EH (cell line): ENCODE measurements around the gene PPP1R9A.

Experiments used
- DNase-seq: peaks from one replicate; pipeline ENCODE4 v3.0.0-alpha.2; 2015; ENCODE audit warnings: low read depth

The PPP1R9A gene

DNA sequence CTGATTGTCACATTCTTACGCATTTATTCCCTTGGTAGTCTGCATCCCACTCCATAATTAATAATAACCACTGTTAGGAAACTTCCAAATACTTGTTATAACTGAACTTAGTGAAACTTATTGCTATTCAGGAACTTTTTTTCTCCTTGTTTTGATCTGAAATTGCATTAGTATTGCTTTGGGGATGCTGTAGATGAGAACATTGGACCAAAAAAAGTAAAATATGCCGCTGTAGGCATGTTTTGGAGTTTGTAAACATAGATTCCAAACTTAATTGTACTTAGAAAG, 1.7 kb downstream of the PPP1R9A start:
- DNase-seq, result no peak

GRCh38 chr7:94912085-94912484, 4.7 kb downstream of the PPP1R9A start:
- no peak for DNase-seq

GRCh38 chr7:94913391-94913790, 6.0 kb downstream of the PPP1R9A start:
- no peak for DNase-seq

DNA sequence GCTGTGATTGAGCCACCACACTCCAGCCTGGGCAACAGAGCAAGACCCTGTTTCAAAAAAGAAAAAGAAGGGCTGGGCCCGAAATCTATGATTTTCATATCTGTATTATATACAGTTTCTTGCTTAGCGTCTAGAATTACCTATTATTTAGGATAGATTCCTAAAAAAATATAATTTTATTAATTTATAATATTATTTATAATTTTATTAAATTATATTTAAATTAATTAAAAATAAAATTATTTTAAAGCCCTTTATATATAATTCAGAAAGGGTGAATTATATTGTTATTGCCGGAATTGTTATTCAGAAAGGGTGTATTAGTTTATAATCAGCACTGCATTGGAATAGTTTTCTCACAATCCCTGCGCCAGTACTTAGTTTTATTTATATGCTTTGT, 14.5 kb downstream of the PPP1R9A start:
- DNase-seq, result no peak

- no peak for DNase-seq
These were observed 15.1 kb downstream of the PPP1R9A start for GRCh38 chr7:94922457-94922856.

DNA sequence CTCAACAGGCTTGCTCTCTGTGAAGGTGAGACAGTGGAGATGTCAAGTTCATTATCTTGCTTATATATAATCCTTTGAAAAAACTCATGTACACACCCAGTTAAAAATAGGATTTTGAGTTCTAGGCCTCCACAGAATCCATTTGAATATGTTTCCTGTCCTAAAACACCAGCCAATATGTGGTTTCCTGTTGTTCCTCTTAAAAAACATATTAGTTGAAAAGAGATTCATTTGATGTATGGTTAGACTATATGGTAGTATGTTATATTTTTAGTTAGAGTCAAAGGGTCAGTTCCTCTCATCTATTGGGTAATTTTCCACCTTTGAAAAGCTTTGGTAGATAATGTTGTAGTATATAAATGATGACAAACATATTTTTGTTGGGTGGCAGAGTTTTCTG, 16.0 kb downstream of the PPP1R9A start:
- no peak for DNase-seq

DNA sequence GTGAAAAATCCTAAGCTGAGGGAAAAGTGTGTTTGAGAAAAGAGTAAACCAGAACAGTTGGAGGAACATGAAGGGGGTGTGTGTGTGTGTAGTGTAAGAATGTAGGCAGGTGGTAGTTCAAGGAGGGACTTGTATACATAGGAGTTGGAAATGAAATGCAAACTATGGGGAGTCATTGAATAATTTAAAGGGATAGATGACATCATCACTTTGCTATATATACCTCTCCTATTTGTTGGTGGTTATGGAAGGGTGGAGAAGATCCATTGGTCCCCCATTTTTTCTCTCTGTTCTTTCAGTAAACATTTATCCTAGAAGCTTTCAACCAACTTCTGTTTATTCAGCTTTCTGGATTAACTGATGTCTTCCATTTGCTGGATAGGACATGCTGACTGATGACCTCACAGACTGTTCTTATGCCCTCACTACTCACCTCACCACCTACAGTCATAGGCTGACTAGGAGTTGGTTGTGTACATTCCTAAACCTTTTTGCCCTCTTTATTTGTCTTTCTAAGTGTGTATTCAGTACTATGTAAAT, 20.8 kb downstream of the PPP1R9A start:
- DNase-seq, result no peak

DNA sequence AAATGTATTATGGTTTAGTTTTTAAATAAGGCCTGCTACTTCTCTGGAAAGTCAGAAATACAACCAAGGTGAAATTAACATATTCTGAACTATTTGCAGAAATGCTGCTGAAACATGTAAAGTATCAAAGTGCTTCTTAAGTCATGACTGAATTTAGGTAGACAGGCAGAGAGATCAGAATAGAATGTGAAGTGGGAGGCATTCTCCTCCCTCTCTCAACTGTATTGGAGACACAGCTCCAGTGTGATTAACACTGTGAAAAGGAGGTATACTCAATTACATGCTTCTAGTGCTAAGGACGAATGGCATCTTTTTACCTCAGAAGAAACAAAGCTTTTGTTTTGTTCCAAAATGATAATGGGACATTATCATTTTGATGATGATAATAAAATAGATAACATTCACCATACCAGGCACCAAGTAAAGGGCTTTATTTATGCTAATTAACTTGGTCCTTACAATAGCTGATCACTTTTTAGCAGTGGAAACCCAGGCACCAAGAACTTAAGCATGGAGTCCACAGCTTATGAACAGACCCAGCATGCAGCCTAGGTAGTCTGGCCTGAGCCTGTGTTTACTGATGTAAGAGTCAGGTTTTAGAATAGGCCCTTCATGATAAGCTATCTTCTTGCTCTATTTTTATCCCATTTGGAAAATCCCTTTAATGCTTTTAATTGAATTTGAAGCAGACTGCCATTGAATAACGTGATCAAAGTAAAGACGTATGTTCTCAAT, 26.0 kb downstream of the PPP1R9A start:
- DNase-seq, result no peak

GRCh38 chr7:94939395-94939794, 32.0 kb downstream of the PPP1R9A start:
- no peak for DNase-seq

- no peak for DNase-seq
These were observed 32.8 kb downstream of the PPP1R9A start for GRCh38 chr7:94940241-94940640.

DNA sequence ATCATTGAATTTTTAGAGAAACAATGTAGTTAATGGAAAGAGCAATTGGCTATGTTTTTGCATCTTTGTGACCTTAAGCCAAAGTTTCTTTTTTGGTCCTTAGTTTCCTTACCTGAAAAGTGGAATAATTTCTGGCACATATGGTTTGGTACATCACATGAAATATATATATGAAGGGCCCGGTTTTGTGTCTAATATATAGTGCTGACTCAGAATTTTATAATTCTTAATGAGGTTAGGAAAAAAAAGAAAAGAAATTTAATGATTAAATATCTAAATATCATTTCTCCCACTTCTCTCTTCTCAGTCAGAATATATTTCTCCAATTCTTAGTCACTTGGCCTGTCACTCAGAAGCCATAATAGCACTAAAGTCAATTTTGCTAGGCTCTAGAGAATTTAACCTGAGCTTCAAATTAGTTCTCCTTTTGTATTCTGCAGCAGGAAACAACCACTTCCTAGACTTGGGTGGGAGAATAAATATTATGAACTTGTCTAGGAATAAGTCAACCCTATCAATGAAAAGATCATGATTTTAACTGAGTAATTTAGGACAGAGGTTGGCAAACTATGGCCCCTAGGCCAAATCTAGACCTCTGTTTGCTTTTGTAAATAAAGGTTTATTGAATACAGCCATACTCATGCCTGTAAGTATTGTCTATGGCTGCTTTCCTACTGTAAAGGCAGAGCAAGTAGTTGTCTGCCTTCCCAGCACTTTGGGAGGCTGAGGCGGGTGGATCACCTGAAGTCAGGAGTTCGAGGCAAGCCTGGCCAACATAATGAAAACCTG, 34.6 kb downstream of the PPP1R9A start:
- no peak for DNase-seq

DNA sequence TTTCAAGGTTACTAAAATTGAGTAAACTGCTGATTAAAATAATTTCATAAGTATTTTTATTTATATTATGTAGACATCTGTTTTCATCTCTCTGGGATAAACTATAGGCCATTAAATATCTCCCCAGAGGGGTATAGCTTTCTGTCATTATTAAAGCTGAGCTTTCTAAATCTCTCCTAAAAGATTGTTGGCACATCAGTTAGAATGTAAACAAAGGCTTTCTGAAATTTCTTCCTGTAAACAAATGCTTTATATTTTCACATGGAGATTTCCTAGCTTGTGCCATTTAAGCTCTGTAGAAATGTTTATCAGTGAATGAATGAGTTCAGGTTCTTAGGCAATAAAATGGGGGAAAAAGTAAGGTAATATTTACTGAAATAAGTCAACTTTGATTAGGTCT, 35.7 kb downstream of the PPP1R9A start:
- no peak for DNase-seq

DNA sequence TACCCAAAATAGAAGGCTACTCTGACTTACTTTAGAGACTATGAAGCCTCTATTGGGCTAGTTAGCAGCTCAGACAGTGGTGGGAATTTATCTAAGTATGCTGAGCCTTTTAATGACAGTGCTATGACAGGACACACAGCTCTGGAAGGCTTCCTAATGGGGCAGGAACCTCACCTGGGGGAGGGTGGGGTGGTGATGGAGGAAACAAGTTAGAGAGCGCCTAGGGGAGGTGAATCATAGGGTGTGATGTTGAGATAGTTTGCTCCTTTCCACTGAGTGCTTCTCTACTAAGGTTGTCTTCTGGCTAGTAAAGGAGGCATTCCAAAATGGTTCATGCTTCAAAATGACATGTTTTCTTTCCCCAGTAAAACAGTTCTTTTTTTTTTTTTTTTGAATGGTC, 42.1 kb downstream of the PPP1R9A start:
- DNase-seq, result no peak

DNA sequence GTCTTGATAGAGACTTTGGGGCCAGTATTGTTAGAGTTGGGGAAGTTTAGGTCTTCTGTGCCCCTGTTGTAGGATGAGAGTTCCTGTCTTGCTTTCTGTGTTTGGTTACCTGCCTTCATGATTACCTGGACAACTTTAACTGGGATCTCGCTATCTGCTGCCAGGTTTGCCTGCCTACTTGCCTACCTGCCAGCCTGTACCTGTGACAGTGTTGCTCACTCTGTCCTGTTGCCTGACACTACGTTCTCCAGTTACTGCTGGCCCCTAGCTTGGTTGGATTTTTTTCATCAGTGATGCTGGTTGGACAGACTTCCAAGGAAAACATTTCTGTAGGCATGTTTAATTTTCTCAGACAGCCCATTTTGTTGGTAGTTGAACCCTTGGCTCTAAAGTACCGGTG, 48.4 kb downstream of the PPP1R9A start:
- no peak for DNase-seq

GRCh38 chr7:94957061-94957460, 49.7 kb downstream of the PPP1R9A start:
- no peak for DNase-seq

DNA sequence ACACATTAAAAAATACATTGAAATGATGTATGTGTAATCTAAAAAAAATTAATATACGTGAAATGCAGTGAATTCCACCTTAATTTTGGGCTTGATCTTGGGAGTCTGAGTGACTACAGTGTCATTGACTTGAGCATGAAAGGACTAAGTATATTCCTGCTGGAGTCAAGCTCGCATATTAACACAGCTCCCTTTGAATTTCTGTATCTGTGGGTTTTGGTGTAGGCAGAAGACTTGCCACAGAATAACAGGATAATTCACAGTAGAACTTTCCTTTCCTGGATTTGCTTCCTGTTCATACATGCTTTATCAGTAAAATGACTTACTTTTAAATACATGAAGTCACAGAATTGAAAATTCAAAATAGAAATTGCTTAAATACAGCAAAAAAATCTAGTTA, 55.3 kb downstream of the PPP1R9A start:
- no peak for DNase-seq

- DNase-seq, result no peak
These were observed 62.2 kb downstream of the PPP1R9A start for GRCh38 chr7:94969434-94970084.

GRCh38 chr7:94970085-94970576, 62.7 kb downstream of the PPP1R9A start:
- no peak for DNase-seq

- peak; percentile 18 for DNase-seq
These were observed 63.9 kb downstream of the PPP1R9A start for GRCh38 chr7:94971051-94971867.

DNA sequence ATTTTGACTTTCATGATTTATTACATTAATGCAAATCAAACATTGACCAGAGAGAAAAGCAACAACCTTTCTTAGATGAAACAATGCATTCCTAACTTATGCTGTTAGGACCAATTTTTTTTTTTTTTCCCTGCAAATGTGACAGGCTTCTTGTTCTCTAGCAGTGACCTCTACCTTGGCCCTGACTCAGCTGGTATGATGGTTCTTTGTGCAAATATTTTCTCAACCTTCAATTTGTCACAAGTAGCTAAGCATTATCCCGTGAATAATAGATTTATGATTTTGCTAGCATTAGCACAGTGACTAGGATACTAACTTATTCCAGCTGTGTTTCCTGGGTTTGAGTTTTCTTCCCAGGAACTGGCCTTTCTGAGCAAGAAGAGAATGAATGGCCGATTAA, 64.9 kb downstream of the PPP1R9A start:
- DNase-seq, result peak; percentile 3

DNA sequence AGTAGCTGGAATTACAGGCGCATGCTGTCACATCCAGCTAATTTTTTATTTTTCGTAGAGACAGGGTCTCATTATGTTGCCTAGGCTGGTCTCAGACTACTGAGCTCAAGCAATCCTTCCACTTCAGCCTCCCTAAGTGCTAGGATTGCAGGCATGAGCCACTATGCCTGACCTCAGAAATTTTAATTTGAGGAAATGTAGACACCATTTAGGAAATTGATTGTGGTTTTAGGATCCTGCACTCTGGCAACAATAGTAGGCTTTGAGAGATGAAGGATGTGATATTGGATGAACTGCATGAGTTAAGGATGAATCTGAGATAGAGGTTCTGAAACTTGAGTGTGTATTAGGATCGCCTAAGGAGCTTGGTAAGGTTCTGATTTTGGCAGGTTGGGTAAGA, 66.5 kb downstream of the PPP1R9A start:
- DNase-seq, result no peak

- no peak for DNase-seq
These were observed 67.0 kb downstream of the PPP1R9A start for GRCh38 chr7:94974423-94974822.
